GM23338 (cell line): ENCODE data around the gene CLIP2. TPM values are rescaled to one million over a fixed set of nuclear protein-coding genes. Genes with fewer than 3 reads are reported as not detected.
"Not testable (repeated sequence)": the region's sequence is repeated elsewhere in the genome, so short reads cannot be mapped to it uniquely, and the experiment has no call there.

Experiments used
- ATAC-seq: fragments of 200-7000 bp; cut with Tn5 transposase; 3 replicates; pipeline ENCODE4 v1.9.1; 2020
- DNase-seq: peaks from one replicate; pipeline ENCODE4 v3.0.0-alpha.2; 2015; ENCODE audit warnings: low spot score
- H2AFZ ChIP-seq: fragments of 200-600 bp; sonication (generic); 2 replicates; pipeline ENCODE4 v1.8.0; 2016; ENCODE audit warnings: antibody characterized with exemption, mild to moderate bottlenecking, moderate library complexity
- H3F3A ChIP-seq: fragments of 200-600 bp; sonication (generic); replicated peaks from 2 replicates; pipeline ENCODE4 v1.8.0; 2017; ENCODE audit warnings: antibody characterized with exemption, mixed run types, low read depth
- H3K27ac ChIP-seq: fragments of 200-600 bp; sonication (generic); 2 replicates; pipeline ENCODE4 v1.6.1; 2016; ENCODE audit warnings: low read depth
- H3K27me3 ChIP-seq: fragments of 200-600 bp; sonication (generic); 2 replicates; pipeline ENCODE4 v1.8.0; 2016; ENCODE audit warnings: mild to moderate bottlenecking, mixed run types, moderate library complexity; ENCODE audit not compliant: insufficient read depth
- H3K36me3 ChIP-seq: fragments of 200-600 bp; sonication (generic); 2 replicates; pipeline ENCODE4 v1.8.0; 2016; ENCODE audit warnings: mild to moderate bottlenecking; ENCODE audit not compliant: insufficient read depth
- H3K4me1 ChIP-seq: fragments of 200-600 bp; sonication (generic); 2 replicates; pipeline ENCODE4 v1.8.0; 2016; ENCODE audit warnings: mild to moderate bottlenecking, moderate library complexity; ENCODE audit not compliant: insufficient read depth
- H3K4me2 ChIP-seq: fragments of 200-600 bp; sonication (generic); 2 replicates; pipeline ENCODE4 v1.7.1; 2017; ENCODE audit warnings: mixed run types
- H3K4me3 ChIP-seq: fragments of 200-600 bp; sonication (generic); 2 replicates; pipeline ENCODE4 v1.6.1; 2016; ENCODE audit warnings: mixed run types
- H3K79me2 ChIP-seq: fragments of 200-600 bp; sonication (generic); replicated peaks from 2 replicates; pipeline ENCODE4 v1.8.0; 2017; ENCODE audit warnings: mild to moderate bottlenecking; ENCODE audit not compliant: insufficient read depth
- H3K9me2 ChIP-seq: fragments of 200-600 bp; sonication (generic); 2 replicates; pipeline ENCODE4 v1.8.0; 2017; ENCODE audit not compliant: insufficient read depth
- H4K20me1 ChIP-seq: fragments of 200-600 bp; sonication (generic); replicated peaks from 2 replicates; pipeline ENCODE4 v1.8.0; 2017; ENCODE audit warnings: mild to moderate bottlenecking; ENCODE audit not compliant: insufficient read depth
- H3K27ac Mint-ChIP-seq: 2 replicates; pipeline ENCODE4 v1.8.0; 2020; ENCODE audit warnings: inconsistent platforms, mild to moderate bottlenecking, moderate library complexity, mixed read lengths
- H3K27me3 Mint-ChIP-seq: 3 replicates; pipeline ENCODE4 v1.8.0; 2022; ENCODE audit warnings: low read depth, mild to moderate bottlenecking, moderate library complexity, mixed read lengths, inconsistent platforms; ENCODE audit not compliant: insufficient read depth, poor library complexity
- H3K36me3 Mint-ChIP-seq: 3 replicates; pipeline ENCODE4 v1.8.0; 2021; ENCODE audit warnings: low read depth, mild to moderate bottlenecking, inconsistent platforms, moderate library complexity, mixed read lengths
- H3K4me1 Mint-ChIP-seq: 3 replicates; pipeline ENCODE4 v1.8.0; 2020; ENCODE audit warnings: mild to moderate bottlenecking, inconsistent platforms, mixed read lengths
- H3K4me3 Mint-ChIP-seq: 3 replicates; pipeline ENCODE4 v1.8.0; 2021; ENCODE audit warnings: moderate library complexity, mild to moderate bottlenecking, inconsistent platforms, mixed read lengths
- H3K9me3 Mint-ChIP-seq: 3 replicates; pipeline ENCODE4 v1.8.0; 2020; ENCODE audit warnings: moderate library complexity, mild to moderate bottlenecking, inconsistent platforms, mixed read lengths
- ETS1 ChIP-seq: IDR thresholded peaks from 2 replicates; pipeline ENCODE4 v1.6.1; 2016; ENCODE audit warnings: antibody characterized with exemption
- EZH2phosphoT487 ChIP-seq: fragments of 200-600 bp; sonication (generic); IDR thresholded peaks from one replicate; pipeline ENCODE4 v1.8.1; 2018; ENCODE audit warnings: antibody characterized with exemption; ENCODE audit not compliant: unreplicated experiment
- JUNB ChIP-seq: IDR thresholded peaks from one replicate; pipeline ENCODE4 v1.6.1; 2016; ENCODE audit warnings: antibody characterized with exemption; ENCODE audit not compliant: unreplicated experiment
- NANOG ChIP-seq: IDR thresholded peaks from 2 replicates; pipeline ENCODE4 v1.6.1; 2016; ENCODE audit warnings: antibody characterized with exemption, borderline replicate concordance
- REST ChIP-seq: IDR thresholded peaks from one replicate; pipeline ENCODE4 v1.6.1; 2018; ENCODE audit warnings: antibody characterized with exemption; ENCODE audit not compliant: unreplicated experiment
- STAT1 ChIP-seq: IDR thresholded peaks from one replicate; pipeline ENCODE4 v1.6.1; 2016; ENCODE audit warnings: antibody characterized with exemption; ENCODE audit not compliant: unreplicated experiment
- ZNF114 ChIP-seq: fragments of 250-450 bp; sonication (Bioruptor Pico); IDR thresholded peaks from 2 replicates; pipeline ENCODE4 v1.5.0; 2020; ENCODE audit warnings: mild to moderate bottlenecking, moderate library complexity
- polyA plus RNA-seq: library from polyadenylated mRNA; unstranded; fragments of >200 nt; fragmentation: Nextera tagmentation; extraction: Ambion mirVana; gene quantifications from 2 replicates; pipeline ENCODE4 v1.2.1, GENCODE V29; 2016
- total RNA-seq: library from RNA; depleted of rRNA; stranded (reverse); fragments of >200 nt; shearing (Covaris generic); gene quantifications from 2 replicates; pipeline ENCODE4 v1.2.3, GENCODE V29; 2014

Gene CLIP2
- total and polyA plus RNA-seq, 2 experiments from 2014 or later = 8.1 to 51.9 TPM

- Mint-ChIP-seq H3K4me3 (peak overlapping the region; percentile 37; the same call in 2 of the 3 replicates), H3K27me3 (peaks cover 16% of the 10 kb centered on the region), H3K36me3 (no peaks in the 10 kb centered on the region), H3K27ac (peak overlapping the region; percentile 70; the same call in 1 of the 2 replicates), H3K4me1 (peaks cover 26% of the 10 kb centered on the region), H3K9me3 (no peaks in the 10 kb centered on the region)
- H3K27me3 ChIP-seq = no peaks in the 10 kb centered on the region
- H3F3A ChIP-seq = peaks cover 9% of the 10 kb centered on the region; the same call in 1 of the 2 replicates
- no peaks in the 10 kb centered on the region for H4K20me1 ChIP-seq
- no peaks in the 10 kb centered on the region for H3K36me3 ChIP-seq
- peak overlapping the region; percentile 35; the same call in 1 of the 2 replicates for H3K4me3 ChIP-seq
- peak overlapping the region; percentile 81 for H3K27ac ChIP-seq
- no peak for TF ChIP-seq NANOG
- TF ChIP-seq REST = no peak
- TF ChIP-seq JUNB = no peak
- no peak for TF ChIP-seq ZNF114 (CRISPR knock-in tag)
- no peaks in the 10 kb centered on the region for H3K9me2 ChIP-seq
- peak overlapping the region; percentile 93 for H2AFZ ChIP-seq
- H3K4me2 ChIP-seq = peak overlapping the region; percentile 65; the same call in 1 of the 2 replicates
- peak; percentile 86 for ATAC-seq
- H3K4me1 ChIP-seq = peaks cover 27% of the 10 kb centered on the region
- no peaks in the 10 kb centered on the region for H3K79me2 ChIP-seq
- DNase-seq = peak; percentile 81
These were observed 140.0 kb downstream of the CLIP2 start for GRCh38 chr7:74429153-74429747.

- H2AFZ ChIP-seq, H3K36me3 ChIP-seq, H3K9me2 ChIP-seq, H3K9me3 Mint-ChIP-seq, H3K27ac Mint-ChIP-seq, H3K4me3 Mint-ChIP-seq, ATAC-seq, H3K4me3 ChIP-seq, H3K27me3 ChIP-seq, DNase-seq, H3K36me3 Mint-ChIP-seq, H4K20me1 ChIP-seq, H3F3A ChIP-seq, H3K4me2 ChIP-seq, H3K79me2 ChIP-seq: not testable (repeated sequence)
- peaks cover 27% of the 10 kb centered on the region for H3K4me1 ChIP-seq
- H3K27ac ChIP-seq = 0 out of 2 replicates have a peak overlapping the region, but pooled peaks have one; percentile 30
- Mint-ChIP-seq H3K27me3 (peaks cover 16% of the 10 kb centered on the region), H3K4me1 (peaks cover 26% of the 10 kb centered on the region)
These were observed 141.2 kb downstream of the CLIP2 start for GRCh38 chr7:74430409-74430808.

- peak overlapping the region; percentile 95 for H3K27ac Mint-ChIP-seq
- DNase-seq = peak; percentile 56
- peak overlapping the region; percentile 30; the same call in 1 of the 2 replicates for H3K27ac ChIP-seq
- TF ChIP-seq ETS1 = no peak
- TF ChIP-seq REST = no peak
- no peak for TF ChIP-seq EZH2phosphoT487
- no peak for TF ChIP-seq STAT1
These were observed 141.8 kb downstream of the CLIP2 start for GRCh38 chr7:74430961-74431466.

More at GRCh38 chr7:74430961-74431466, 141.8 kb downstream of the CLIP2 start:
- Histone ChIP-seq H3K36me3 (no peaks in the 10 kb centered on the region), H3F3A (peaks cover 9% of the 10 kb centered on the region; the same call in 1 of the 2 replicates), H3K27me3 (no peaks in the 10 kb centered on the region), H2AFZ (peak overlapping the region; percentile 98), H3K79me2 (no peaks in the 10 kb centered on the region), H3K4me1 (peaks cover 27% of the 10 kb centered on the region), H4K20me1 (no peaks in the 10 kb centered on the region), H3K4me3 (no peak overlapping the region), H3K9me2 (no peaks in the 10 kb centered on the region), H3K4me2 (peak overlapping the region; percentile 62)
- Mint-ChIP-seq H3K4me1 (peaks cover 26% of the 10 kb centered on the region), H3K9me3 (no peaks in the 10 kb centered on the region), H3K27me3 (peaks cover 15% of the 10 kb centered on the region), H3K4me3 (peak overlapping the region; percentile 28; the same call in 1 of the 3 replicates), H3K36me3 (no peaks in the 10 kb centered on the region)
- ATAC-seq = peak; percentile 56
